ENCODE data around the gene ATP8B4. TPM values are rescaled to one million over a fixed set of nuclear protein-coding genes. Genes with fewer than 3 reads are reported as not detected.

ATP8B4 gene
- total and polyA plus RNA-seq, 11 donors = 0.51 to 14.7 (median 2.1) TPM

DNA sequence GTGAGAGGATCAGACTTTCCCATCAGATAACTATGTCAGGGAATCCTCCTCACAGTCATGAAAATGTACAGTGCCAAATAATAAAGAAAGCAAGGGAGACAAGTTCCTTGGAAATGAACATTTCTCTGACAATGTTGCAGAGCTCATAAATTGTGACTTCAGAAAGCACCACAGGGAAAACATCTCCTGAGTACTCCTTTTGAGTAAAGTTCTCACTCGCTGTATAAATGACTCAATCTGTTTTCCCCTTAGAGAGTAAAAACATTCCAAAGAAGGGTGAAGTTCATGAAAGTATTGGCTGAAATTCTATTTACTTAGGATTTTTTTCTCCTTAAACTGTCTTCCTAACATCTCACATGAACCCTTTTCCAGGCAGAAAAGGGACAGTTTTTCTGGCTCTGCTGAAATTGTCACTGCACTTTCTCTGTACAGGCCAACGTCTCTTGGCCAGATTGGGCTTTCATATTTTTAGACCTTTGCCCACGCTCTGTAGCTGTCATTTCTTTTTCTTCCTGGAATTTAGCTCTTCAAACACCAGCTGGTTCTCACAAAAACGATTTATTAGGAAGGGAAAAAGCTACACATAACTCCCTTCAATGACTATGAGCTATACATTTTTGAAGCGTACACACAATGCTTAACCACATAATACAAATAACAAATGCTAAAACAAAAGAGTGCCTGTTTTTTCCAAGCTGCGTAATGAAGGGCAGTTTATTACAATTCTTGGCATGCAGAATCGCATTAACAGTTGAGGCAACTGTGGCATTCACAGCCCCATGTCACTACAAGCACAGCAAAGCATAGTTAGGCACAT is 216.1 kb downstream of the ATP8B4 start:
- Histone ChIP-seq H3K27me3 (no peaks in the 10 kb centered on the region), H3K4me3 (peak overlapping the region in 1 of 12 donors; percentile 2), H3K9me3 (no peaks in the 10 kb centered on the region), H3K4me1 (peaks cover 0 to 44% (median 15%) of the 10 kb centered on the region in 12 donors), H3K27ac (peak overlapping the region; percentile 30 to 88 (median 71)), H3K36me3 (no peaks in the 10 kb centered on the region)
- TF ChIP-seq, protein P1, sequence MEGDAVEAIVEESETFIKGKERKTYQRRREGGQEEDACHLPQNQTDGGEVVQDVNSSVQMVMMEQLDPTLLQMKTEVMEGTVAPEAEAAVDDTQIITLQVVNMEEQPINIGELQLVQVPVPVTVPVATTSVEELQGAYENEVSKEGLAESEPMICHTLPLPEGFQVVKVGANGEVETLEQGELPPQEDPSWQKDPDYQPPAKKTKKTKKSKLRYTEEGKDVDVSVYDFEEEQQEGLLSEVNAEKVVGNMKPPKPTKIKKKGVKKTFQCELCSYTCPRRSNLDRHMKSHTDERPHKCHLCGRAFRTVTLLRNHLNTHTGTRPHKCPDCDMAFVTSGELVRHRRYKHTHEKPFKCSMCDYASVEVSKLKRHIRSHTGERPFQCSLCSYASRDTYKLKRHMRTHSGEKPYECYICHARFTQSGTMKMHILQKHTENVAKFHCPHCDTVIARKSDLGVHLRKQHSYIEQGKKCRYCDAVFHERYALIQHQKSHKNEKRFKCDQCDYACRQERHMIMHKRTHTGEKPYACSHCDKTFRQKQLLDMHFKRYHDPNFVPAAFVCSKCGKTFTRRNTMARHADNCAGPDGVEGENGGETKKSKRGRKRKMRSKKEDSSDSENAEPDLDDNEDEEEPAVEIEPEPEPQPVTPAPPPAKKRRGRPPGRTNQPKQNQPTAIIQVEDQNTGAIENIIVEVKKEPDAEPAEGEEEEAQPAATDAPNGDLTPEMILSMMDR (IDR thresholded peaks at IDR 0.05) = no peak
- no peak for TF ChIP-seq POLR2A (IDR thresholded peaks at IDR 0.05)
- intact Hi-C loops (cut with DNase I) = loop anchor here in 2 of 10 donors (5.0 kb wide), 2 partner anchors 84 to 99 kb away; no protein-coding TSS in a partner anchor
- peak in 1 of 5 donors; percentile 23 for DNase-seq
- peak; percentile 77 to 84 (median 80) for ATAC-seq
- WGBS, 4 donors = 45 to 58% (median 53%) methylated on average over 7 of the region's 7 CpGs

DNA sequence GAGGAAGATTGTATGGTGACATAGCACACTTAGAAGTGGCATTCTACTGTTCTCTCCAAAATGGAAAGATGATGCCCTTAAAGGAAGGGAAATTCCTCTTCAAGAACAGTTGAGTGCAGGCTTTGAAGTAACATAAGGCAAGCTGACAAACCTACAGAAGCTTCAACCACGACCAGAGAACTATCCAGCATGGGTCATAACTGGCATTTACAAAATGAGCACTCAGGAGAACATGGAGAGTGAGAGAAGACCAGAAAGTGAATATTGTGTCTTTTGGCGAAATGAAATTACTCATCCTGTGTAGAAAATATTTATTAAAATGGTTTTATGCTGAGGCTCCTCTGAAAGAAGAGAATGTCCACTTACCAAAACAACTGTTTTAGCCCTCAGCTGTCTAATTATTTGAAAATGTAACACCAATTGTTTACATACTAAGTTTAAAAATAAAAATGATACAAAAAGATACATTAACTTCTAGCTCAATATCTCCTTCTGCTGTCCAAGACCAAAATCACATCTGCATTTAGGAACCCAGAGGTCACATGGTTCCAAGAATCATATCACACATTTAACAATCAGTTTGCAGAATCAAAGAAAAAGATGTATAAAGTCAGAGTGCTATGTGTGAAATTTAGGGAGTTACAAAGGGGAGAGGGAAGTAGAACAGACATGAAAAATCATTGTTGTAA is 216.9 kb downstream of the ATP8B4 start:
- intact Hi-C loops (cut with DNase I) = loop anchor here in 2 of 10 donors (5.0 kb wide), 2 partner anchors 85 to 100 kb away; no protein-coding TSS in a partner anchor
- Histone ChIP-seq H3K9me3 (no peaks in the 10 kb centered on the region), H3K27me3 (no peaks in the 10 kb centered on the region), H3K4me1 (peaks cover 0 to 44% (median 15%) of the 10 kb centered on the region in 12 donors), H3K27ac (peak overlapping the region; percentile 30 to 88 (median 71)), H3K4me3 (peak overlapping the region in 2 of 12 donors; percentile 2 to 14), H3K36me3 (no peaks in the 10 kb centered on the region)
- ATAC-seq (peak in 2 of 4 donors; percentile 26 to 42), DNase-seq (no peak)
- WGBS, 4 donors = 65 to 70% (median 66%) methylated on average over 2 of the region's 2 CpGs
- TF ChIP-seq, protein P1 (IDR thresholded peaks at IDR 0.05) = peak in 7 of 12 donors; percentile 16 to 46 (median 38)
- no peak for TF ChIP-seq POLR2A (IDR thresholded peaks at IDR 0.05)

DNA sequence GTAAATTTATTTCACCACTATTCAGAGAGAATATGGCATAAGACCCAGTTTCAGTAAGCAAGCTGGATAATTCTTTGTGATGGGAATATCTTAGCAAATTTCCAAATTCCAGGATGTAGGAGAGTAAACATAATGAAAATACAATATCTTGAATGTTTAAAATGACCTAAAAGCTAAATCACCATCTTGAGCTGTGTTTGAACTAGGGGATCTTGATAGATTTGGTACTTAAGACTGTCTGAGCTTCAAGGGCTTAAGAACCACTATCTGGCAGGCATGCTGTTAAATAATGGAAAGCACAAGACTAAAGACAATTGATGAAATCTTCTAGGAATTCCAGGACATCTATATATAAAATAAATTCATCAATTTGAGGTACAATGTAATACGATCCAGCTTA is 217.7 kb downstream of the ATP8B4 start:
- H3K9me3 ChIP-seq = no peaks in the 10 kb centered on the region
- no peaks in the 10 kb centered on the region for H3K27me3 ChIP-seq
- no peak overlapping the region for H3K4me3 ChIP-seq
- ATAC-seq = no peak
- WGBS, 4 donors = 86 to 97% (median 89%) methylated on average over 1 of the region's 1 CpG
- H3K36me3 ChIP-seq = no peaks in the 10 kb centered on the region
- H3K27ac ChIP-seq = peak overlapping the region in 11 of 12 donors; percentile 43 to 88 (median 72)
- DNase-seq = no peak
- intact Hi-C loops (cut with DNase I) = loop anchor here in 2 of 10 donors (5.0 kb wide), 2 partner anchors 86 to 101 kb away; no protein-coding TSS in a partner anchor
- TF ChIP-seq POLR2A (IDR thresholded peaks at IDR 0.05) = no peak
- TF ChIP-seq, protein P1 (IDR thresholded peaks at IDR 0.05) = no peak
- H3K4me1 ChIP-seq = peaks cover 0 to 44% (median 15%) of the 10 kb centered on the region in 12 donors

DNA sequence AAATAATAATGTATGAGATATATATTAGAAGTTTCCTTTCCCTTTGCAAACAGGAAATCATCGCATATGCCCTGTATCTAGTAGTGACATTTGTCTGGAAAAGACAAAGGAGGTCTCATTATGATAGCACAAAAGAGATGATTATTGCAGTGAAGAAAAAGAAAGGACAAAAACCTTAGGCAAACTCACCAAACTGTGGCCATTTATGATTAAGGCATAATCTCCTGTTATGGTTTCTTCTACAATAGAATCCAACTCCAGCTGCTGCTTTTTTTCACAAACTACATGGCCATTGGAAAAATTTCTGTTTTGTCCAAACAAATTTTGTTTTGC is 218.2 kb downstream of the ATP8B4 start:
- DNase-seq = no peak
- TF ChIP-seq, protein P1 (IDR thresholded peaks at IDR 0.05) = no peak
- TF ChIP-seq POLR2A (IDR thresholded peaks at IDR 0.05) = no peak
- no peak for ATAC-seq
- intact Hi-C loops (cut with DNase I) = loop anchor here in 2 of 10 donors (5.0 kb wide), 2 partner anchors 86 to 101 kb away; no protein-coding TSS in a partner anchor
- no peaks in the 10 kb centered on the region for H3K9me3 ChIP-seq
- no peaks in the 10 kb centered on the region for H3K36me3 ChIP-seq
- no peak overlapping the region for H3K4me3 ChIP-seq
- no peaks in the 10 kb centered on the region for H3K27me3 ChIP-seq
- H3K27ac ChIP-seq = peak overlapping the region in 9 of 12 donors; percentile 43 to 88 (median 75)
- WGBS, 4 donors = 66 to 85% (median 74%) methylated on average over 1 of the region's 1 CpG
- H3K4me1 ChIP-seq = peaks cover 0 to 45% (median 15%) of the 10 kb centered on the region in 12 donors
